Gastrocnemius medialis (tissue), 4 donors: ENCODE data around the gene ARL16. TPM values are rescaled to one million over a fixed set of nuclear protein-coding genes. Genes with fewer than 3 reads are reported as not detected.

Experiments
- ATAC-seq, 2 donors: fragments of 150-250 bp; one replicate each; pipeline ENCODE4 v1.9.1; 2016
- DNase-seq, 2 donors: peaks; one replicate each; pipeline ENCODE4 v3.0.0-alpha.2; 2019
- H3K27ac ChIP-seq, 4 donors: fragments of 200-600 bp; sonication (generic); 1 replicate in 1 of 4; 2 replicates in 3 of 4; pipeline ENCODE4 v1.5.1; 2016 to 2018; ENCODE audit warnings: mild to moderate bottlenecking in 2 of 4, moderate library complexity in 1 of 4
- H3K27me3 ChIP-seq, 3 donors: fragments of 200-600 bp; sonication (generic) in 2 of 3; 1 replicate in 1 of 3; 2 replicates in 2 of 3; pipeline versions ENCODE4 v1.5.1 to v1.6.0; 2016 to 2019; ENCODE audit warnings: mild to moderate bottlenecking in 1 of 3, moderate library complexity in 1 of 3
- H3K36me3 ChIP-seq, 2 donors: fragments of 200-600 bp; sonication (generic) in 1 of 2; one replicate each; pipeline ENCODE4 v1.5.1; 2017 to 2018
- H3K4me1 ChIP-seq, 2 donors: fragments of 200-600 bp; sonication (generic) in 1 of 2; one replicate each; pipeline ENCODE4 v1.5.1; 2016 to 2017; ENCODE audit warnings: mild to moderate bottlenecking in 2 of 2
- H3K4me3 ChIP-seq, 4 donors: fragments of 200-600 bp; sonication (generic) in 3 of 4; 1 replicate in 1 of 4; 2 replicates in 3 of 4; pipeline ENCODE4 v1.5.1; 2016 to 2019; ENCODE audit warnings: mild to moderate bottlenecking in 2 of 4
- H3K9me3 ChIP-seq, 3 donors: fragments of 200-600 bp; sonication (generic) in 2 of 3; 1 replicate in 1 of 3; 2 replicates in 2 of 3; pipeline ENCODE4 v1.5.1; 2016 to 2019
- CTCF ChIP-seq, 5 experiments: fragments of 450-650 bp in 3 of 5; fragments of 200-600 bp in 2 of 5; sonication (generic) in 2 of 5; IDR thresholded peaks in 4 of 5; conservative IDR thresholded peaks in 1 of 5; 1 replicate in 4 of 5; 2 replicates in 1 of 5; pipeline ENCODE4 v1.5.1; 2016 to 2019; ENCODE audit warnings: antibody characterized with exemption in 5 of 5, mild to moderate bottlenecking in 3 of 5, moderate library complexity in 3 of 5
- POLR2A ChIP-seq, 2 donors: fragments of 450-650 bp; IDR thresholded peaks; one replicate each; pipeline ENCODE4 v1.6.1; 2017; ENCODE audit warnings: antibody characterized with exemption in 2 of 2, mild to moderate bottlenecking in 2 of 2, moderate library complexity in 2 of 2
- in situ Hi-C, 4 donors: fragments of 200-750 bp; cut with MboI; loops; one replicate each; pipeline versions ENCODE4 v1.15.0 to v1.8.0; 2017; ENCODE audit warnings: low sequenced_read_pairs in 4 of 4
- intact Hi-C: fragments of 100-400 bp; cut with DNase I; formaldehyde crosslinking; loops from one replicate; pipeline ENCODE4 v1.15.1; 2023; ENCODE audit warnings: low total_unique reads
- total RNA-seq, 4 donors: library from RNA; depleted of rRNA; stranded (reverse); fragments of >200 nt; gene quantifications; one replicate each; pipeline versions ENCODE4 v1.1.0 to v1.2.3, GENCODE V29; 2016

ARL16 gene
- total RNA-seq, 4 donors from 2014 or later: 12.9 to 23.6 (median 20.0) TPM

DNA sequence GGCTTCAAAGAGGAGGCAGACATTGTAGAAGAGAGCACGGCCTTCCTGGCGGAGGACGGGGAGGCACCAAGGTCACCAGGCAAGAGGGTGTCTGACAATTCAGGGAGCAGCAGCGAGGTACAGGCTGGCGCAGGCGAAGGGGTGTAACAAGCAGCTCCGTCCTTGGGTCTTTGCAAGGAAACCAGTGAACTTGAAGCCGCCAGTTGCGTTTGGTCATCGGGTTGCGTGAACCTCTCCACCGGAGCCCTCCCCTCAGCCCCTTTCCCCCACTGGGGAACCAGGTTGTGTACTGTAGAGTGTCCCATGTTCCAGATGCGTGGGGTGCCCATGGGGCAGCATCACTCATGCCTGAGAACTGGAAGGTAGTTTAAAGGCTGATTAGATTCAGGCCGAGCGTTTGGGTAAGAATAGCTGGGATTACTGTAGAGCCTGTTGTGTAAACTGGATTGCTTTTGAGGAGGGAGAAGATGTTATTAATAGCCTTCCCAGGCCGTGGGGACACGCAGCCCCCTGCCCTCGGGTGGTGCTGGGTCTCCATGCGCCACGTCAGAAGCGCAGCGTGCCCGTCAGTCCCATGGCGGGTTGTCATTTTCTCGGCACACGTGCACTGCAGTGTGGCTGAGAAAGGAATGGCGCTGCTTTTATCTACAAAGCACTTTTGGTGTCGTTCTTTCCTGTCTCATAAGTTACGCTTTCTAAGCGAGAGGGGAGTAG lies 22.1 kb upstream of the ARL16 start:
- DNase-seq: no peak
- Histone ChIP-seq H3K4me3 (no peak overlapping the region), H3K4me1 (peaks cover 32 to 41% of the 10 kb centered on the region in 2 donors), H3K9me3 (no peaks in the 10 kb centered on the region), H3K36me3 (peaks cover 0 to 36% of the 10 kb centered on the region in 2 donors), H3K27me3 (no peaks in the 10 kb centered on the region), H3K27ac (no peak overlapping the region)
- in situ Hi-C loops: no loop called here
- intact Hi-C loops: no loop called here
- TF ChIP-seq CTCF (IDR thresholded peaks at IDR 0.05 in 4 of 5, conservative IDR thresholded peaks at IDR 0.05 in 1 of 5) (no peak), POLR2A (IDR thresholded peaks at IDR 0.05) (no peak)
- no peak for ATAC-seq

- no peak for TF ChIP-seq POLR2A (IDR thresholded peaks at IDR 0.05)
- TF ChIP-seq CTCF (IDR thresholded peaks at IDR 0.05 in 4 of 5, conservative IDR thresholded peaks at IDR 0.05 in 1 of 5): no peak
- Histone ChIP-seq H3K4me1 (peaks cover 26 to 32% of the 10 kb centered on the region in 2 donors), H3K4me3 (peak overlapping the region; percentile 93 to 96 (median 94)), H3K9me3 (no peaks in the 10 kb centered on the region), H3K27me3 (no peaks in the 10 kb centered on the region), H3K27ac (peak overlapping the region; percentile 95 to 99 (median 98)), H3K36me3 (peaks cover 0 to 49% of the 10 kb centered on the region in 2 donors)
- ATAC-seq: peak; percentile 9 to 26
- DNase-seq: no peak
- intact Hi-C loops: no loop called here
- in situ Hi-C loops: no loop called here
These were observed 20.4 kb upstream of the ARL16 start for GRCh38 chr17:81703747-81704654.

DNA sequence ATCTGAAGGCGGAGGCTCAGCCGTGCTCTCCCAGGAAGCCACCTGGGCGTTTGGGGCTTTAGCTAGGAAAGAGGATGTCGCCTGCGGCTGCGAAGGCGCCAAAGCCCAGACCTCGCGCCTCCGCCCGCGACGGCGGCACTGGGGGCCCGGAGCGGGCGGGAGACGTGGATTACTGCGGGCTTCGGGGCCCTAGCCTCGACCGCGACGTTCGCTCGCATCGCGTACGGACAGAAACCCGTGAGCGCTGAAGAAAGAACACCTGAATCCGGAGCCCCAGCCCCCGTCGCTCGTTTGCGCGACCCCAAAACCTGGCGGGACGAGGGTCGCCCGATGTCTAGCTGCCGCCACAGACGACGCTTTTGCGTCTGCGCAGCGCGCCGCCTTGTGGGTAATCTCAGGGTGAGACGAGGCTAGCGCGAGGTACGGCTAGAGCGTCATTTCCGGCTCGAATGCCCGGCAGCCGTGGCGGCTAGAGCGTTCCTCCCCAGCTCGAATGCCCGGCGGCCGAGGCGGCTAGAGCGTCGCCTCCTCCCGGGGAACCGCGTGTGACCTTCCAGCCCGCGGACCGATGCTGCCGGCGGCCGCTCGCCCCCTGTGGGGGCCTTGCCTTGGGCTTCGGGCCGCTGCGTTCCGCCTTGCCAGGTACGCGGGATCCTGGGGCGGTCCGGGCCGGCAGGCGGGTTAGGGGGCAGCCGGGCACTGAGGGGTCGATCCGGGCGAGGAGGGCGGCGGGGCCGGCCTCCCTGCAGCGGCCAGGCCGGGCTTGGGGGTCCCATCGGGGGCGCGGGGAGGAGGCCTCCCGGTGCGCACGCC lies 19.5 kb upstream of the ARL16 start, which contains the start of gene MRPL12:
TSS of gene MRPL12 (plus strand) at position 434 of the 813 bp plus-strand sequence. CDS start at position 569, 135 bp downstream.
- TF ChIP-seq POLR2A (IDR thresholded peaks at IDR 0.05) (peak; percentile 94), CTCF (IDR thresholded peaks at IDR 0.05 in 4 of 5, conservative IDR thresholded peaks at IDR 0.05 in 1 of 5) (peak in 4 of 5 experiments; percentile 10 to 40 (median 28))
- DNase-seq (peak; percentile 89 to 90), ATAC-seq (peak; percentile 97)
- intact Hi-C loops: no loop called here
- Histone ChIP-seq H3K9me3 (no peaks in the 10 kb centered on the region), H3K36me3 (peaks cover 0 to 58% of the 10 kb centered on the region in 2 donors), H3K27ac (peak within 1 kb of the TSS; percentile 95 to 99 (median 98)), H3K4me1 (peaks cover 26 to 35% of the 10 kb centered on the region in 2 donors), H3K4me3 (peak within 1 kb of the TSS; percentile 93 to 96 (median 94)), H3K27me3 (no peaks in the 10 kb centered on the region)
- in situ Hi-C loops: no loop called here

DNA sequence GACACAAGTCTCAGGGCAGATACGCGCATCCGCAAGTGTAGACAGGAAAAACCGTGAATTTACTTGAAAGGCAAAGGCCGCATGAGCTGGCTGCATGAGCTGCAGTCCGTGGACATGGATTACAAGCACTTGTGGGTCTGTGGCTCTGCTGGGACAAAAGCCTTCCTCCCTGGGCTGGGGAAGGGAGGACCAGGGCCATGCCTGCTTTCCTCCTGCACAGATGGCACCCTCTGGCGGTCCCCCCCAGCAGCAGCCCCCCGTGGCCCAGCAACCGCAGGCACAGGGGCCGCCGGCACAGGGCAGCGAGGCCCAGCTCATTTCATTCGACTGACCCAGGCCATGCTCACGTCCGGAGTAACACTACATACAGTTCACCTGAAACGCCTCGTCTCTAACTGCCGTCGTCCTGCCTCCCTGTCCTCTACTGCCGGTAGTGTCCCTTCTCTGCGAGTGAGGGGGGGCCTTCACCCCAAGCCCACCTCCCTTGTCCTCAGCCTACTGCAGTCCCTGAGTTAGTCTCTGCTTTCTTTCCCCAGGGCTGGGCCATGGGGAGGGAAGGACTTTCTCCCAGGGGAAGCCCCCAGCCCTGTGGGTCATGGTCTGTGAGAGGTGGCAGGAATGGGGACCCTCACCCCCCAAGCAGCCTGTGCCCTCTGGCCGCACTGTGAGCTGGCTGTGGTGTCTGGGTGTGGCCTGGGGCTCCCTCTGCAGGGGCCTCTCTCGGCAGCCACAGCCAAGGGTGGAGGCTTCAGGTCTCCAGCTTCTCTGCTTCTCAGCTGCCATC lies 17.9 kb upstream of the ARL16 start:
- H3K27ac ChIP-seq: peak overlapping the region in 3 of 4 donors; percentile 96 to 99 (median 99)
- no peaks in the 10 kb centered on the region for H3K9me3 ChIP-seq
- peak overlapping the region in 3 of 4 donors; percentile 93 to 96 (median 94) for H3K4me3 ChIP-seq
- in situ Hi-C loops (no loop called here), intact Hi-C loops (no loop called here)
- no peak for ATAC-seq
- no peak for DNase-seq
- peaks cover 26 to 48% of the 10 kb centered on the region in 2 donors for H3K4me1 ChIP-seq
- peaks cover 0 to 55% of the 10 kb centered on the region in 2 donors for H3K36me3 ChIP-seq
- no peak for TF ChIP-seq POLR2A (IDR thresholded peaks at IDR 0.05)
- no peak for TF ChIP-seq CTCF (IDR thresholded peaks at IDR 0.05 in 4 of 5, conservative IDR thresholded peaks at IDR 0.05 in 1 of 5)
- H3K27me3 ChIP-seq: no peaks in the 10 kb centered on the region
